Prostate gland (tissue), 2 donors: Measurements from ENCODE around the gene TESK2.

Source experiments
- CTCF ChIP-seq, 4 experiments: fragments of 200-600 bp in 2 of 4; fragments of 450-650 bp in 2 of 4; sonication (generic) in 2 of 4; IDR thresholded peaks; 1 replicate in 3 of 4; 2 replicates in 1 of 4; pipeline ENCODE4 v1.5.1; 2016 to 2019; ENCODE audit warnings: antibody characterized with exemption in 4 of 4, mild to moderate bottlenecking in 2 of 4, moderate library complexity in 2 of 4
- POLR2A ChIP-seq: fragments of 450-650 bp; IDR thresholded peaks from one replicate; pipeline ENCODE4 v1.6.1; 2016; ENCODE audit warnings: antibody characterized with exemption, mild to moderate bottlenecking
- POLR2AphosphoS5 ChIP-seq: sonication (generic); formaldehyde crosslinking; IDR thresholded peaks from one replicate; pipeline ENCODE4 v1.6.1; 2017; ENCODE audit warnings: antibody characterized with exemption

- TF ChIP-seq CTCF (IDR thresholded peaks at IDR 0.05) (no peak), POLR2AphosphoS5 (no peak), POLR2A (no peak)
Measured at GRCh38 chr1:45373573-45373972, 117.4 kb downstream of the TESK2 start.
